ENCODE data around the gene PTGES3.
"Not testable (repeated sequence)": the region's sequence is repeated elsewhere in the genome, so short reads cannot be mapped to it uniquely, and the experiment has no call there.

PTGES3 gene, protein sequence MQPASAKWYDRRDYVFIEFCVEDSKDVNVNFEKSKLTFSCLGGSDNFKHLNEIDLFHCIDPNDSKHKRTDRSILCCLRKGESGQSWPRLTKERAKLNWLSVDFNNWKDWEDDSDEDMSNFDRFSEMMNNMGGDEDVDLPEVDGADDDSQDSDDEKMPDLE

DNA sequence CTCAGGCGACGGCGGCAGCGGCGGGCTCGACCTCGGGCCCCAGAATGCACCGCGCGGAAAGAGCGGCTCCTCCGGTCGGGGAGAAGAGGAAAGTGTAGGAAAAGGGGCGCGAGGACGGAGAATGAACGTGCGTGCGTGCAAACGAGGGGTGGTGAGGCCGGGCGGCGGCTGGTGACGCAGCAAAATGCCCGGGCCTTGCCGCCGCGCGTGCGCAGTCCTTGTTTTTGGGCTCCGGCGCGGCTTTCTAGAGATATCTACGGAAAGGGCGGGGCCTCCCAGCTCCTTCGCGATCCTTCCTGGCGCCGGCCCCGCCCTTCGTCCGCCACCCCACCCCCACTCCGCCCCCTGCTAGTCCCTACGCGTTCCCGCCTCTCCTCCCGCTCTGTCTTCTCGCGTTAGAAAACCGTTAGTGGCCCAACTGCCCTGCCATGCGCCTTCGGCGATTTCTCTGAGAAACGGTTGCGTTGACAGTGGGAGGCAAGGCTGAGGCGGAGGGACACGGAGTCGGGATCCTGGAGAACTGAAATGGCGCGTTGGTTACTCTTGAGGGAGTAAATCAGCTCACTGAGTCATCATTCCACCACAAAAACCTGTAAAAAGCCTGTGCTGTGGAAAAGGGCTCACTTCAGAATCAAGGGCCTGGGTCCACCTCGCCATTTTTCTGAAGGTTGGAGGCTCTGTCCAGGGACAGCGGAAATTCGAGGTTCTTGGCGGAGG, at the start of gene PTGES3:
Gene PTGES3 (minus strand): TSS at position 156 of the 717 bp plus-strand sequence. CDS start 285 bp downstream, outside the sequence.
- peak; percentile 99 for DNase-seq (ENCODE audit: low read depth)
- TF ChIP-seq, protein P1, sequence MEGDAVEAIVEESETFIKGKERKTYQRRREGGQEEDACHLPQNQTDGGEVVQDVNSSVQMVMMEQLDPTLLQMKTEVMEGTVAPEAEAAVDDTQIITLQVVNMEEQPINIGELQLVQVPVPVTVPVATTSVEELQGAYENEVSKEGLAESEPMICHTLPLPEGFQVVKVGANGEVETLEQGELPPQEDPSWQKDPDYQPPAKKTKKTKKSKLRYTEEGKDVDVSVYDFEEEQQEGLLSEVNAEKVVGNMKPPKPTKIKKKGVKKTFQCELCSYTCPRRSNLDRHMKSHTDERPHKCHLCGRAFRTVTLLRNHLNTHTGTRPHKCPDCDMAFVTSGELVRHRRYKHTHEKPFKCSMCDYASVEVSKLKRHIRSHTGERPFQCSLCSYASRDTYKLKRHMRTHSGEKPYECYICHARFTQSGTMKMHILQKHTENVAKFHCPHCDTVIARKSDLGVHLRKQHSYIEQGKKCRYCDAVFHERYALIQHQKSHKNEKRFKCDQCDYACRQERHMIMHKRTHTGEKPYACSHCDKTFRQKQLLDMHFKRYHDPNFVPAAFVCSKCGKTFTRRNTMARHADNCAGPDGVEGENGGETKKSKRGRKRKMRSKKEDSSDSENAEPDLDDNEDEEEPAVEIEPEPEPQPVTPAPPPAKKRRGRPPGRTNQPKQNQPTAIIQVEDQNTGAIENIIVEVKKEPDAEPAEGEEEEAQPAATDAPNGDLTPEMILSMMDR (IDR thresholded peaks at IDR 0.05; ENCODE audit: insufficient read depth, low read depth, low read length, missing control alignments), result no peak

DNA sequence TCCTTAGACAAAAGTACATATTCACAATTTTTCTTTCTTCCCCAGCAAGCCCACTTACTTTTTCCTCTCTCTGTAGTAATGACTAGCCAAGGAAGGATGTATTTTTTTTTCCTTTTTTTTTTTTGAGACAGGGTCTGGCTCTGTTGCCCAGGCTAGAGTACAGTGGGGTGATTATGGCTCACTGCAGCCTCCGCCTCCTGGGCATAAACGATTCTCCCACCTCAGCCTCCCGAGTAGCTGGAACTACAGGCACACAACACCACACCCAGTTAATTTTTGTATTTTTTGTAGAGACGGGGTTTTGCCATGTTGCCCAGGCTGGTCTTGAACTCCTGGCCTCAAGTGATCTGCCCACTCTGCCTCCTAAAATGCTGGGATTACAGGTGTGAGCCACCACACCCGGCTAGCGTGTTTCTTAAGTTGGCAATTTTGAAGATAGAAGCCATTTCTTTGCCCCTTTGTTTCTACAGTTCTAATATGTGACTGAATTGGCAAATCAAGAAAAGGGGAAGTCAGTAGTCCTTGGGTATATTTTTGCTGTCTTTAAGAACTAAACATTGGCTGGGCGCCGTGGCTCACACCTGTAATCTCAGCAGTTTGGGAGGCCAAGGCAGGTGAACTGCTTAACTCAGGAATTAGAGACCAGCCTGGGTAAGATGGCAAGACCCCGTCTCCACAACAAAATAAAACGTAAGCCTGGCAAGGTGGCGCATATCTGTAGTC, 40.2 kb upstream of the PTGES3 start:
- no peak for DNase-seq (ENCODE audit: low read depth)
- TF ChIP-seq, protein P1 (IDR thresholded peaks at IDR 0.05; ENCODE audit: insufficient read depth, low read depth, low read length, missing control alignments), result no peak
- no peak overlapping the region for H3K4me3 ChIP-seq (ENCODE audit: low read length)

More for the DNA sequence above, at the start of gene PTGES3:
- H3K4me3 ChIP-seq (ENCODE audit: low read length), result peak within 1 kb of the TSS; percentile 99

DNA sequence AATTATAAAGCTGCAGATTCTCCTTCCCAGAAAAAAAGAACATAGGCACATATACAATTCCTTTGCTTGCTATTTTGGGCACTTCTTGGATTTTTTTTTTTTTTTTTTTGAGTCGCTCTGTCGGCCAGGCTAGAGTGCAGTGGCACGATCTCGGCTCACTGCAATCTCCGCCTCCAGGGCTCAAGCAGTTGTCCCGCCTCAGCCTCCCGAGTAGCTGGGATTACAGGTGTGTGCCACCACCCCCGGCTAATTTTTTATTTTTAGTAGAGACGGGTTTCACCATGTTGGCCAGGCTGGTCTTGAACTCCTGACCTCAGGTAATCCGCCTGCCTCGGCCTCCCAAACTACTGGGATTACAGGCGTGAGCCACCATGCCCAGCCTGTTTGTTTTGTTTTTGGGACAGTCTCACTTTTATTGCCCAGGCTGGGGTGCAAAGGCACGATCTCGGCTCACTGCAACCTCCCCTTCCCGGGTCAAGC, 38.2 kb upstream of the PTGES3 start:
- H3K4me3 ChIP-seq (ENCODE audit: low read length); DNase-seq (ENCODE audit: low read depth): not testable (repeated sequence)

DNA sequence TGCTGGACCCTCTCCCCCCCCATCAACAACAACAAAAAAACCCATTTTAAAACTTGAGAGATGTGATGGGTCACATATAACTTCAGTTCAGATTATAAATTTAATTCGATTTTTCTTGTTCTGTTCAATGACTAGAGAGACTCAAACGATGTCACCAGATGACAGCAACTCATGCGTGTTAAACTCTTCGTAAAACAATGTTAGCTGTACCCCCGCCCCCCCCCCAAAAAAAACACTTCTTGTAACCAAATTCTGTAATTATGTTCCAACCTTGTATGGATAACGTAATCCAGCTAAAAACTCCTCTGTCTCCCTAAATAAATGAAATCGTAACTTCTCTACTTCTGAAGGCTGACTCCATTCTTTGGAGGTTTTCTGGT, 37.6 kb upstream of the PTGES3 start:
- peak overlapping the region; percentile 97 for H3K4me3 ChIP-seq (ENCODE audit: low read length)
- no peak for DNase-seq (ENCODE audit: low read depth)
- TF ChIP-seq, protein P1 (IDR thresholded peaks at IDR 0.05; ENCODE audit: insufficient read depth, low read depth, low read length, missing control alignments), result no peak

DNA sequence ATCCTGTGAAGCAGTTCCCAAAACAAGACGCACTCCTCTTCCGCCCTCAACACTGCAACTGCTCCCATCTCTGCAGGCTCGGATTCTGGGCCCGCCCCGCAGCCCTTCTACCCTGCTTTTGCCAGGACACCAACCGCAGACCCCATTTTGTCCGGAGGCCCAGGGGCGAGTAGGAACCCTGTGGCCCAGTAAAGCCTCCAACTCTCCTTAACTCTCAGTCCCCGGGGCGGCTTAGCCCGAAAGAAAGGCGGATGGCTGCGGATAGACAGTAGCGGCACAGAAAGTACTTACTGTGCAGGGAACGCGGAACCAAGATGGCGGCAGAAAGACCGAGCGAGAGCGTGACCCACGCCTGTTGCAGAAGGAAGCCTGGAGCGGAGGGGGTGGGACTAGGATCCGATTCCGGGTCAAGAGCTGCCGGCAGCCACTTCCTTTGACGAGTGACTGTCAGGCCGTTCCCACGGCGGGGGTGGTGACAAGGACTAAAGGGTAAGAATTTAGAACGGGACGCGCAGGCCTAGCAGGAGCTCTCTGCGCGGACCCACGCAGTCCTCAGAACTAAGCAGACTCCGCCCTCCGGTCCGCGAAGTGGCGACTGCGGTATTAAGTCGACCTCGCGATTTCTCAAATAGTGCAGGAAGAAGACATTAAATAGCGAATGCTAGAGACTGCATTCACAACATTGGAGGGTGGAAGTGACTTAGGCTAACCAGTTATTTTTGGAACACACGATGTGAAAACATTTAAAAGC, 37.1 kb upstream of the PTGES3 start, which contains the start of gene NACA:
Gene NACA (minus strand): TSS at position 328 of the 751 bp plus-strand sequence. CDS start 778 bp downstream, outside the sequence.
- peak within 1 kb of the TSS; percentile 97 for H3K4me3 ChIP-seq (ENCODE audit: low read length)
- peak; percentile 99 for DNase-seq (ENCODE audit: low read depth)
- TF ChIP-seq, protein P1 (IDR thresholded peaks at IDR 0.05; ENCODE audit: insufficient read depth, low read depth, low read length, missing control alignments), result no peak

DNA sequence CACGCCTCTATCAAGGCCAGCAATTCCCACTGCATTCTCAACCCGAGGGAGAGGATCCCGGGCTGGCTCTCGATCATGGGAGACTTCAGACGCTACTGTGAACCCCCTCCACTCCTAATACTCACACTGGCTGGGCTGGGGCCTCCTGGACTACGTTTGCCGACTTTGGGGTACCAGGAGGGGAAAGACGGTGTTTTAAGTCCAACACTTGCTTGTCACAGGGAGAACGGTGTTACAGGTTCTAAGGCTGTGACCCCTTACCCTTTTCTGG, 36.6 kb upstream of the PTGES3 start:
- TF ChIP-seq, protein P1 (IDR thresholded peaks at IDR 0.05; ENCODE audit: insufficient read depth, low read depth, low read length, missing control alignments), result no peak
- H3K4me3 ChIP-seq (ENCODE audit: low read length), result peak overlapping the region; percentile 97
- no peak for DNase-seq (ENCODE audit: low read depth)

Data from epithelial cell of esophagus (primary cell).